NT2/D1 (cell line): Measurements from ENCODE around the gene EPHB2.

Source experiments
- SUZ12 ChIP-seq: IDR thresholded peaks from 2 replicates; pipeline ENCODE4 v1.6.1; 2011; ENCODE audit not compliant: insufficient read length, insufficient read depth; ENCODE audit errors: extremely low read depth
- YY1 ChIP-seq: IDR thresholded peaks from 2 replicates; pipeline ENCODE4 v1.6.1; 2011; ENCODE audit not compliant: insufficient read length, insufficient read depth
- ZNF274 ChIP-seq: IDR thresholded peaks from 2 replicates; pipeline ENCODE4 v1.6.1; 2011; ENCODE audit warnings: mild to moderate bottlenecking, low read depth, low read length

DNA sequence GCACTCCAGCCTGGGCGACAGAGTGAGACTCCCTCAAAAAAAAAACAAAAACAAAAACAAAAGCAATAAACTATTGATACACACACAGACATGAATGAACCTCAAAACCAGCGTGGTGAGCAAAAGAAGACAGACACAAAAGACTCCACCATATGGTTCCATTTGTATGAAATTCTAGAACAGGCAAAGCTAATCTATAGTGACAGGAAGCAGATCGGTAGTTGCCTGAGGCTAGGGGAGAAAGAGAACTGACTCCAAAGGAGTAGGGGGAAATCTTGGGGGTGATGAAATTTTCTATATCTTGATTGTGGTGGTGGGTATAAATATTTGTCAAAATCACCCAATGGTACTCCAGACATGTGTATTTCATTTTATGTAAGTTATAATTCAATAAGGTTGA is 241.2 kb downstream of the EPHB2 start:
- no peak for TF ChIP-seq ZNF274
- TF ChIP-seq YY1: no peak
- TF ChIP-seq SUZ12: no peak
